HEK293 (cell line): ENCODE data around the gene MPHOSPH9.

ENCODE experiments used
- HOXA7 ChIP-seq: sonication (generic); formaldehyde crosslinking; IDR thresholded peaks from 2 replicates; pipeline ENCODE4 v1.8.1; 2022; ENCODE audit warnings: missing genetic modification reagents, borderline replicate concordance
- IKZF3 ChIP-seq: fragments of 450-650 bp; IDR thresholded peaks from 2 replicates; pipeline ENCODE4 v1.5.0; 2018; ENCODE audit warnings: missing biosample characterization, mild to moderate bottlenecking, missing genetic modification characterization, moderate library complexity
- KLF7 ChIP-seq: fragments of 450-650 bp; formaldehyde crosslinking; IDR thresholded peaks from 2 replicates; pipeline ENCODE4 v1.5.1; 2016; ENCODE audit warnings: missing biosample characterization, missing genetic modification characterization, borderline replicate concordance
- RBAK ChIP-seq: fragments of 450-650 bp; formaldehyde crosslinking; IDR thresholded peaks from 2 replicates; pipeline ENCODE4 v1.5.1; 2016; ENCODE audit warnings: missing biosample characterization, missing genetic modification characterization
- ZBTB20 ChIP-seq: fragments of 450-650 bp; formaldehyde crosslinking; IDR thresholded peaks from 2 replicates; pipeline ENCODE4 v1.5.1; 2016; ENCODE audit warnings: missing biosample characterization, missing genetic modification characterization
- ZBTB21 ChIP-seq: fragments of 450-650 bp; formaldehyde crosslinking; IDR thresholded peaks from 2 replicates; pipeline ENCODE4 v1.5.1; 2017; ENCODE audit warnings: missing biosample characterization, missing genetic modification characterization
- ZNF10 ChIP-seq: fragments of 450-650 bp; formaldehyde crosslinking; IDR thresholded peaks from 2 replicates; pipeline ENCODE4 v1.5.1; 2017; ENCODE audit warnings: missing biosample characterization, missing genetic modification characterization
- ZNF121 ChIP-seq: fragments of 450-650 bp; formaldehyde crosslinking; IDR thresholded peaks from 2 replicates; pipeline ENCODE4 v1.5.1; 2016; ENCODE audit warnings: missing biosample characterization, missing genetic modification characterization
- ZNF146 ChIP-seq: fragments of 450-650 bp; formaldehyde crosslinking; IDR thresholded peaks from 2 replicates; pipeline ENCODE4 v1.5.1; 2016; ENCODE audit warnings: missing biosample characterization, missing genetic modification characterization
- ZNF184 ChIP-seq: fragments of 450-650 bp; IDR thresholded peaks from 2 replicates; pipeline ENCODE4 v1.5.1; 2018; ENCODE audit warnings: missing biosample characterization, mild to moderate bottlenecking, missing genetic modification characterization
- ZNF19 ChIP-seq: fragments of 450-650 bp; formaldehyde crosslinking; IDR thresholded peaks from 2 replicates; pipeline ENCODE4; 2016; ENCODE audit warnings: missing biosample characterization, missing genetic modification characterization, low read depth
- ZNF214 ChIP-seq: fragments of 450-650 bp; formaldehyde crosslinking; IDR thresholded peaks from 2 replicates; pipeline ENCODE4 v1.5.1; 2017; ENCODE audit warnings: missing biosample characterization, mild to moderate bottlenecking, missing genetic modification characterization, borderline replicate concordance
- ZNF266 ChIP-seq: fragments of 450-650 bp; formaldehyde crosslinking; IDR thresholded peaks from 2 replicates; pipeline ENCODE4 v1.5.1; 2016; ENCODE audit warnings: missing biosample characterization, missing genetic modification characterization, low read depth
- ZNF341 ChIP-seq: fragments of 450-650 bp; formaldehyde crosslinking; IDR thresholded peaks from 2 replicates; pipeline ENCODE4; 2016; ENCODE audit warnings: low read depth, missing biosample characterization, missing genetic modification characterization
- ZNF518A ChIP-seq: fragments of 450-650 bp; formaldehyde crosslinking; conservative IDR thresholded peaks from 2 replicates; pipeline ENCODE4 v1.5.1; 2016; ENCODE audit warnings: low read depth, missing biosample characterization, missing genetic modification characterization
- ZNF610 ChIP-seq: fragments of 450-650 bp; formaldehyde crosslinking; IDR thresholded peaks from 2 replicates; pipeline ENCODE4 v1.5.1; 2016; ENCODE audit warnings: missing biosample characterization, missing genetic modification characterization, borderline replicate concordance
- ZNF623 ChIP-seq: fragments of 450-650 bp; formaldehyde crosslinking; IDR thresholded peaks from 2 replicates; pipeline ENCODE4 v1.5.1; 2016; ENCODE audit warnings: missing biosample characterization, missing genetic modification characterization
- ZNF704 ChIP-seq: fragments of 450-650 bp; formaldehyde crosslinking; IDR thresholded peaks from 2 replicates; pipeline ENCODE4 v1.5.1; 2016; ENCODE audit warnings: missing biosample characterization, missing genetic modification characterization
- ZNF707 ChIP-seq: fragments of 450-650 bp; formaldehyde crosslinking; IDR thresholded peaks from 2 replicates; pipeline ENCODE4 v1.5.1; 2016; ENCODE audit warnings: missing biosample characterization, missing genetic modification characterization
- ZNF776 ChIP-seq: fragments of 450-650 bp; formaldehyde crosslinking; IDR thresholded peaks from 2 replicates; pipeline ENCODE4 v1.5.0; 2017; ENCODE audit warnings: missing biosample characterization, missing genetic modification characterization, borderline replicate concordance
- ZNF785 ChIP-seq: fragments of 450-650 bp; formaldehyde crosslinking; IDR thresholded peaks from 2 replicates; pipeline ENCODE4 v1.5.1; 2016; ENCODE audit warnings: missing biosample characterization, missing genetic modification characterization
- TF ChIP-seq, protein P1 (sequence below): fragments of 450-650 bp; IDR thresholded peaks from 2 replicates; pipeline ENCODE4 v1.5.1; 2018; ENCODE audit warnings: missing biosample characterization, missing genetic modification characterization
- TF ChIP-seq, protein P2 (sequence below): fragments of 450-650 bp; formaldehyde crosslinking; IDR thresholded peaks from 2 replicates; pipeline ENCODE4 v1.5.1; 2017; ENCODE audit warnings: missing biosample characterization, missing genetic modification characterization

MPHOSPH9 gene

GRCh38 chr12:123250471-123251383 is 17.8 kb upstream of the MPHOSPH9 start (continued):
- TF ChIP-seq ZNF184 (tag by site-specific recombination) (no peak), ZNF776 (tag by site-specific recombination) (no peak), RBAK (tag by site-specific recombination) (no peak), ZNF785 (no peak), ZNF10 (no peak), ZNF623 (tag by site-specific recombination) (no peak), KLF7 (tag by site-specific recombination) (no peak; the same call in 1 of the 2 replicates), ZNF518A (tag by site-specific recombination) (no peak), IKZF3 (tag by site-specific recombination) (peak; percentile 63; the same call in 1 of the 2 replicates), ZNF610 (tag by site-specific recombination) (no peak), ZNF121 (no peak), ZNF214 (tag by site-specific recombination) (no peak), ZNF146 (tag by site-specific recombination) (no peak), HOXA7 (no peak), ZBTB21 (tag by site-specific recombination) (no peak), ZBTB20 (tag by site-specific recombination) (no peak; the same call in 1 of the 2 replicates), ZNF707 (tag by site-specific recombination) (no peak), ZNF19 (tag by site-specific recombination) (no peak), ZNF704 (tag by site-specific recombination) (no peak), ZNF341 (tag by site-specific recombination) (no peak), ZNF266 (no peak)
- TF ChIP-seq, protein P1, sequence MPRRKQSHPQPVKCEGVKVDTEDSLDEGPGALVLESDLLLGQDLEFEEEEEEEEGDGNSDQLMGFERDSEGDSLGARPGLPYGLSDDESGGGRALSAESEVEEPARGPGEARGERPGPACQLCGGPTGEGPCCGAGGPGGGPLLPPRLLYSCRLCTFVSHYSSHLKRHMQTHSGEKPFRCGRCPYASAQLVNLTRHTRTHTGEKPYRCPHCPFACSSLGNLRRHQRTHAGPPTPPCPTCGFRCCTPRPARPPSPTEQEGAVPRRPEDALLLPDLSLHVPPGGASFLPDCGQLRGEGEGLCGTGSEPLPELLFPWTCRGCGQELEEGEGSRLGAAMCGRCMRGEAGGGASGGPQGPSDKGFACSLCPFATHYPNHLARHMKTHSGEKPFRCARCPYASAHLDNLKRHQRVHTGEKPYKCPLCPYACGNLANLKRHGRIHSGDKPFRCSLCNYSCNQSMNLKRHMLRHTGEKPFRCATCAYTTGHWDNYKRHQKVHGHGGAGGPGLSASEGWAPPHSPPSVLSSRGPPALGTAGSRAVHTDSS (tag by site-specific recombination) = no peak
- TF ChIP-seq, protein P2, sequence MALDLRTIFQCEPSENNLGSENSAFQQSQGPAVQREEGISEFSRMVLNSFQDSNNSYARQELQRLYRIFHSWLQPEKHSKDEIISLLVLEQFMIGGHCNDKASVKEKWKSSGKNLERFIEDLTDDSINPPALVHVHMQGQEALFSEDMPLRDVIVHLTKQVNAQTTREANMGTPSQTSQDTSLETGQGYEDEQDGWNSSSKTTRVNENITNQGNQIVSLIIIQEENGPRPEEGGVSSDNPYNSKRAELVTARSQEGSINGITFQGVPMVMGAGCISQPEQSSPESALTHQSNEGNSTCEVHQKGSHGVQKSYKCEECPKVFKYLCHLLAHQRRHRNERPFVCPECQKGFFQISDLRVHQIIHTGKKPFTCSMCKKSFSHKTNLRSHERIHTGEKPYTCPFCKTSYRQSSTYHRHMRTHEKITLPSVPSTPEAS (tag by site-specific recombination) = no peak
